Stimulated activated effector memory CD8-positive, alpha-beta T cell treated with anti-CD3 and anti-CD28 coated beads, Interleukin-12 subunit alpha, Interleukin-12 subunit beta, amount 100 ng/mL, for 72 hours (primary cell): ENCODE measurements around the gene PYGB.
"Not testable (repeated sequence)": the region's sequence is repeated elsewhere in the genome, so short reads cannot be mapped to it uniquely, and the experiment has no call there.

Experiments used
- ATAC-seq: fragments of 150-1000 bp; cut with Tn5 transposase; 2 replicates; pipeline ENCODE4 v1.10.0; 2021
- DNase-seq, 2 donors: peaks; one replicate each; pipeline ENCODE4 v3.0.0; 2021 to 2022; ENCODE audit warnings: low spot score in 2 of 2
- H3K27ac Mint-ChIP-seq: one replicate; pipeline ENCODE4 v1.8.0; 2022; ENCODE audit warnings: mild to moderate bottlenecking, mixed read lengths
- H3K36me3 Mint-ChIP-seq: one replicate; pipeline ENCODE4 v1.8.0; 2022; ENCODE audit warnings: mild to moderate bottlenecking, mixed read lengths
- H3K4me1 Mint-ChIP-seq: one replicate; pipeline ENCODE4 v1.8.0; 2022; ENCODE audit warnings: mixed read lengths
- H3K4me3 Mint-ChIP-seq: one replicate; pipeline ENCODE4 v1.8.0; 2022; ENCODE audit warnings: mild to moderate bottlenecking, mixed read lengths
- H3K9me3 Mint-ChIP-seq: one replicate; pipeline ENCODE4 v1.8.0; 2022; ENCODE audit warnings: mixed read lengths

Gene PYGB

GRCh38 chr20:25319241-25320034 lies 71.6 kb downstream of the PYGB start:
- peaks cover 41% of the 10 kb centered on the region for H3K4me1 Mint-ChIP-seq

GRCh38 chr20:25320035-25320800 lies 72.3 kb downstream of the PYGB start:
- Mint-ChIP-seq H3K9me3 (no peaks in the 10 kb centered on the region), H3K36me3 (peaks cover 12% of the 10 kb centered on the region), H3K4me3 (no peak overlapping the region), H3K27ac (peak overlapping the region; percentile 54), H3K4me1 (peaks cover 36% of the 10 kb centered on the region)
- ATAC-seq (no peak), DNase-seq (no peak)

More at GRCh38 chr20:25319241-25320034, 71.6 kb downstream of the PYGB start:
- ATAC-seq (no peak), DNase-seq (no peak)
- Mint-ChIP-seq H3K36me3 (peaks cover 12% of the 10 kb centered on the region), H3K27ac (peak overlapping the region; percentile 54), H3K4me3 (no peak overlapping the region), H3K9me3 (no peaks in the 10 kb centered on the region)

GRCh38 chr20:25321262-25321831 lies 73.5 kb downstream of the PYGB start:
- H3K27ac Mint-ChIP-seq: peak overlapping the region; percentile 87
- H3K4me1 Mint-ChIP-seq: peaks cover 29% of the 10 kb centered on the region
- DNase-seq (no peak), ATAC-seq (peak; percentile 99)
- peak overlapping the region; percentile 1 for H3K4me3 Mint-ChIP-seq
- H3K9me3 Mint-ChIP-seq: no peaks in the 10 kb centered on the region
- peaks cover 12% of the 10 kb centered on the region for H3K36me3 Mint-ChIP-seq

GRCh38 chr20:25321991-25322390 lies 74.1 kb downstream of the PYGB start:
- no peak for DNase-seq
- no peak for ATAC-seq
- Mint-ChIP-seq H3K4me1 (peaks cover 29% of the 10 kb centered on the region), H3K9me3 (no peaks in the 10 kb centered on the region), H3K4me3 (peak overlapping the region; percentile 1), H3K27ac (peak overlapping the region; percentile 87), H3K36me3 (peaks cover 12% of the 10 kb centered on the region)

GRCh38 chr20:25323496-25324246 lies 75.8 kb downstream of the PYGB start:
- peaks cover 21% of the 10 kb centered on the region for H3K4me1 Mint-ChIP-seq
- ATAC-seq (no peak), DNase-seq (no peak)
- no peaks in the 10 kb centered on the region for H3K9me3 Mint-ChIP-seq
- H3K27ac Mint-ChIP-seq: no peak overlapping the region
- peaks cover 12% of the 10 kb centered on the region for H3K36me3 Mint-ChIP-seq
- H3K4me3 Mint-ChIP-seq: no peak overlapping the region

- DNase-seq (no peak), ATAC-seq (no peak)
- peaks cover 12% of the 10 kb centered on the region for H3K36me3 Mint-ChIP-seq
- H3K4me3 Mint-ChIP-seq: no peak overlapping the region
- no peaks in the 10 kb centered on the region for H3K9me3 Mint-ChIP-seq
- H3K27ac Mint-ChIP-seq: peak overlapping the region; percentile 48
- H3K4me1 Mint-ChIP-seq: peaks cover 25% of the 10 kb centered on the region
Measured at GRCh38 chr20:25324412-25324811, 76.5 kb downstream of the PYGB start.

- ATAC-seq (no peak), DNase-seq (no peak)
- peak overlapping the region; percentile 48 for H3K27ac Mint-ChIP-seq
- no peak overlapping the region for H3K4me3 Mint-ChIP-seq
- peaks cover 12% of the 10 kb centered on the region for H3K36me3 Mint-ChIP-seq
- H3K9me3 Mint-ChIP-seq: no peaks in the 10 kb centered on the region
- peaks cover 32% of the 10 kb centered on the region for H3K4me1 Mint-ChIP-seq
Measured at GRCh38 chr20:25325073-25325472, 77.2 kb downstream of the PYGB start.

GRCh38 chr20:25325997-25326396 lies 78.1 kb downstream of the PYGB start:
- Mint-ChIP-seq H3K4me3 (no peak overlapping the region), H3K9me3 (no peaks in the 10 kb centered on the region), H3K36me3 (peaks cover 12% of the 10 kb centered on the region), H3K4me1 (peaks cover 35% of the 10 kb centered on the region), H3K27ac (no peak overlapping the region)
- DNase-seq: no peak
- no peak for ATAC-seq

- DNase-seq (no peak), ATAC-seq (no peak)
- Mint-ChIP-seq H3K4me1 (peaks cover 29% of the 10 kb centered on the region), H3K36me3 (peaks cover 11% of the 10 kb centered on the region), H3K4me3 (no peak overlapping the region), H3K27ac (no peak overlapping the region), H3K9me3 (no peaks in the 10 kb centered on the region)
Measured at GRCh38 chr20:25327521-25328235, 79.8 kb downstream of the PYGB start.

- no peaks in the 10 kb centered on the region for H3K36me3 Mint-ChIP-seq
- no peaks in the 10 kb centered on the region for H3K9me3 Mint-ChIP-seq
- peak; percentile 24 for ATAC-seq
- DNase-seq: no peak
- H3K4me3 Mint-ChIP-seq: no peak overlapping the region
- H3K4me1 Mint-ChIP-seq: peaks cover 21% of the 10 kb centered on the region
- no peak overlapping the region for H3K27ac Mint-ChIP-seq
Measured at GRCh38 chr20:25328954-25329498, 81.1 kb downstream of the PYGB start.

- H3K27ac Mint-ChIP-seq, H3K36me3 Mint-ChIP-seq, H3K9me3 Mint-ChIP-seq, DNase-seq, H3K4me3 Mint-ChIP-seq, ATAC-seq: not testable (repeated sequence)
- peaks cover 12% of the 10 kb centered on the region for H3K4me1 Mint-ChIP-seq
Measured at GRCh38 chr20:25334972-25335371, 87.1 kb downstream of the PYGB start.

- DNase-seq: no peak
- no peaks in the 10 kb centered on the region for H3K36me3 Mint-ChIP-seq
- no peak for ATAC-seq
- H3K4me3 Mint-ChIP-seq: no peak overlapping the region
- peak overlapping the region; percentile 50 for H3K27ac Mint-ChIP-seq
- no peaks in the 10 kb centered on the region for H3K9me3 Mint-ChIP-seq
- H3K4me1 Mint-ChIP-seq: peaks cover 15% of the 10 kb centered on the region
Measured at GRCh38 chr20:25336561-25337422, 88.9 kb downstream of the PYGB start.

- H3K36me3 Mint-ChIP-seq: no peaks in the 10 kb centered on the region
- peak overlapping the region; percentile 50 for H3K27ac Mint-ChIP-seq
- DNase-seq (no peak), ATAC-seq (no peak)
- H3K4me3 Mint-ChIP-seq: no peak overlapping the region
- H3K4me1 Mint-ChIP-seq: peaks cover 15% of the 10 kb centered on the region
- no peaks in the 10 kb centered on the region for H3K9me3 Mint-ChIP-seq
Measured at GRCh38 chr20:25338112-25339023, 90.5 kb downstream of the PYGB start.
